ENCODE measurements around the gene BRAF. TPM values are rescaled to one million over a fixed set of nuclear protein-coding genes. Genes with fewer than 3 reads are reported as not detected.
"Not testable (repeated sequence)": the region's sequence is repeated elsewhere in the genome, so short reads cannot be mapped to it uniquely, and the experiment has no call there.

Gene BRAF
- 6.0 TPM in 2 replicates for total RNA-seq (2014; rRNA removed; shearing (Covaris generic))

GRCh38 chr7:140924821-140925421 is at the start of gene BRAF:
Gene BRAF, minus strand, starts transcription at chr7:140924929. Its CDS starts 226 bp downstream, at chr7:140924703.
- DNase-seq (ENCODE audit: low spot score): peak; percentile 86

GRCh38 chr7:140972876-140973829 is 48.4 kb upstream of the BRAF start:
- no peak for DNase-seq (ENCODE audit: low spot score)

GRCh38 chr7:140972344-140972743 is 47.6 kb upstream of the BRAF start:
- DNase-seq (ENCODE audit: low spot score): no peak

- no peak for DNase-seq (ENCODE audit: low spot score)
These were observed 42.7 kb upstream of the BRAF start for GRCh38 chr7:140967438-140967837.

GRCh38 chr7:140966561-140967233 is 42.0 kb upstream of the BRAF start:
- DNase-seq (ENCODE audit: low spot score): no peak

- DNase-seq (ENCODE audit: low spot score): no peak
These were observed 36.4 kb upstream of the BRAF start for GRCh38 chr7:140961117-140961516.

- not testable (repeated sequence) for DNase-seq (ENCODE audit: low spot score)
These were observed 32.3 kb upstream of the BRAF start for GRCh38 chr7:140956997-140957396.

- no peak for DNase-seq (ENCODE audit: low spot score)
These were observed 21.2 kb upstream of the BRAF start for GRCh38 chr7:140945940-140946339.

- DNase-seq (ENCODE audit: low spot score): not testable (repeated sequence)
These were observed 17.5 kb upstream of the BRAF start for GRCh38 chr7:140942242-140942641.

- no peak for DNase-seq (ENCODE audit: low spot score)
These were observed 16.2 kb upstream of the BRAF start for GRCh38 chr7:140940898-140941297.

- DNase-seq (ENCODE audit: low spot score): no peak
These were observed 13.1 kb upstream of the BRAF start for GRCh38 chr7:140937702-140938264.

- DNase-seq (ENCODE audit: low spot score): no peak
These were observed 4.0 kb upstream of the BRAF start for GRCh38 chr7:140928491-140929309.

GRCh38 chr7:140927945-140928344 is 3.2 kb upstream of the BRAF start:
- not testable (repeated sequence) for DNase-seq (ENCODE audit: low spot score)

GRCh38 chr7:140927351-140927750 is 2.6 kb upstream of the BRAF start:
- no peak for DNase-seq (ENCODE audit: low spot score)

GRCh38 chr7:140926021-140926817 is 1.5 kb upstream of the BRAF start:
- no peak for DNase-seq (ENCODE audit: low spot score)

GRCh38 chr7:140924019-140924820 is 509 bp downstream of the BRAF start:
- DNase-seq (ENCODE audit: low spot score): peak; percentile 64

- no peak for DNase-seq (ENCODE audit: low spot score)
These were observed 1.2 kb downstream of the BRAF start for GRCh38 chr7:140923358-140924006.

- no peak for DNase-seq (ENCODE audit: low spot score)
These were observed 1.9 kb downstream of the BRAF start for GRCh38 chr7:140922741-140923345.

Data from H4 (cell line).